ENCODE data around the gene ILK.

The ILK gene

DNA sequence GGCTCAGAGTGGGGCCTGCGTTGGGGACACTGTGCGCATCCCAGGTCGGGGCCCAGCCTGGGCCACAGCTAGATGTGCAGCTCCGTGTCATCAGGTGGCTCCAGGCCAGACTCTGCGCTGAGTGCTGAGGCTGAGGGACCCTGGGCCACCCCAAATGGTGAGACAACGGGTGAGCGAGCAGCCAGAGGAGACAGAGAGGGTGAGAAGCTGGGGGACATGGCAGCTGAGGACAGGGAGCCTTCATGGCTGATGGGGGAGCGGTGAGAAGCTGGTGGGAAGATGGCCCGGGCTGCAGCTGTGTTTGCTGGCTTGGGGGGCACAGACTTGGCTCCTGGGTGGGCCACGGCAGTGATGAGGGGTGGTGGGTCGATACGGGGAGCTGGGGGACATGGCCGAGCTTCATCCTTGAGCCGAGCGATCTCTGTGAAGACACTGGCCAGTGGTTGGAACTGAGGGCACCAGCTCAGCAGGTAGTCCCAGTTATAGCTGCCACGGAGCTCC, 18.2 kb downstream of the ILK start:
- no peak for DNase-seq (ENCODE audit: low read depth in 2 of 2)

GRCh38 chr11:6622261-6623171, 18.9 kb downstream of the ILK start:
- DNase-seq (ENCODE audit: low read depth in 2 of 2), result no peak

DNA sequence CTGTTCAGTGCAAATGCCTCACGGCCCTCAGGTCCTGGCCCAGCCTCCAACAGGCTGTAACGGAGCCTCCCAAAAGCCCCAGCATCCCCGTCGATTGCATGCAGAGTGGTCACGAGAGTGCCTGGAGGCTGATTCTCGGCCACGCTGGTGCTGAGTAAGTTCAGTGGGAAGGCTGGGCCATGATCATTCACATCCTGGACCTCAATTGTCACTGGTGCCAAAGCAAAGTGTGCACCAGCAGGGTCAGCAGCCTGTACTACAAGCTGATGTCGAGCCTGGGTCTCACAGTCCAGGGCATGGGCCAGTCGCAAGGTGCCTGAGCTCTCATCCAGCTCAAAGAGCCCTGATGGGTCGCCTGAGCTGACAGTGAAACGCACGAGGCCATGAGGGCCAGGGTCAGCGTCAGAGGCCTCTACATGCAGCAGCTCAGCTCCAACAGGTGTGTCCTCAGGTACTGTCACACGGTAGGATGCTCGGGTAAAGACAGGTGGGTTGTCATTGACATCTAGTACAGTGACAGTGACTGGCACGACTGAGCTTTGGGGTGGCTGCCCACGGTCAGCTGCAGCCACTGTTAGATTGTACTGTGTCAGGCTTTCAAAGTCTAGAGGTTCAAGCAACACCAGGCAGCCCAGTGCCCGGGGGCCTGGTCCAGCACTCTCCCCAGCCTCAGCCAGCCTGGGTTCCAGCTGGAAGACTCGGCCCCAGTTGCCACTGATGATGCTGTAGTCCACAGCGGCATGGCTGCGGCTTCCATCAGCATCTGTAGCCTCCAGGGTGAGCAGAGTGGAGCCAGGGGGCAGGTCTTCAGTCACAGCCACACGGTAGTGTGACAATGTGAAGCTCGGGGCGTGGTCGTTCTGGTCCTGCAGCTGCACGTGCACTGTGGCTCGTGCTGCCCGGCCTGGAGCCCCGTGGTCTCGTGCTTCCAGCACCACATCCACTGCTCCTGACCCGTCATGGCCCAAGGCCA, 20.1 kb downstream of the ILK start:
- no peak for DNase-seq (ENCODE audit: low read depth in 2 of 2)

- DNase-seq (ENCODE audit: low read depth in 2 of 2), result no peak
These were observed 21.7 kb downstream of the ILK start for GRCh38 chr11:6625156-6625831.

DNA sequence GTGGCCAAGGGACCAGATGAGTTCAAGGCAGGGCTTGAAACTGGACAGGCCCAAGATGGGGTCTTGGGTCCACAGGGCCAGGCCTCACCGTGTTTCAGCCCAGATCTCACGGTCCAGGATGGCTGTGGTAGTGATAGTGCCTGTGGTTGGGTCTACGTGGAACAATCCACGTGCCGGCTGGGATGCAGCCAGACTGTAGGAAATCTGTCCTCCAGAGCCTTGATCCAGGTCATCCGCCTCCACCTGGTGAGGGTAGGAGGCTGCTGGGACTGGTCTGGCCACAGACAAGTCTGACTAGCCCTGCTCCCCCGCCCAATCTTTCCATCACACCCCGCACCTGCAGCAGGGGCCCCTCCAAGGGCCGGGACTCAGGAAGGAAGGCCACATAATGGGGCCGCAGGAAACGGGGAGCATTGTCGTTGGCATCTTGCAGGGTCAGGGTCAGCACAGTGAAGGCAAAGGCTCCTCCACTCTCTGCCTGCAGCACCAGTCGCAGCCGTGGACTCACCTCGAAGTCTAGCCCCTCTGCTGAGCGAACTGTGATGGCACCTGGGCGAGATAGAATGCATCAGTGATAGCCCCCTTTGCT, 22.4 kb downstream of the ILK start:
- DNase-seq (ENCODE audit: low read depth in 2 of 2), result no peak

DNA sequence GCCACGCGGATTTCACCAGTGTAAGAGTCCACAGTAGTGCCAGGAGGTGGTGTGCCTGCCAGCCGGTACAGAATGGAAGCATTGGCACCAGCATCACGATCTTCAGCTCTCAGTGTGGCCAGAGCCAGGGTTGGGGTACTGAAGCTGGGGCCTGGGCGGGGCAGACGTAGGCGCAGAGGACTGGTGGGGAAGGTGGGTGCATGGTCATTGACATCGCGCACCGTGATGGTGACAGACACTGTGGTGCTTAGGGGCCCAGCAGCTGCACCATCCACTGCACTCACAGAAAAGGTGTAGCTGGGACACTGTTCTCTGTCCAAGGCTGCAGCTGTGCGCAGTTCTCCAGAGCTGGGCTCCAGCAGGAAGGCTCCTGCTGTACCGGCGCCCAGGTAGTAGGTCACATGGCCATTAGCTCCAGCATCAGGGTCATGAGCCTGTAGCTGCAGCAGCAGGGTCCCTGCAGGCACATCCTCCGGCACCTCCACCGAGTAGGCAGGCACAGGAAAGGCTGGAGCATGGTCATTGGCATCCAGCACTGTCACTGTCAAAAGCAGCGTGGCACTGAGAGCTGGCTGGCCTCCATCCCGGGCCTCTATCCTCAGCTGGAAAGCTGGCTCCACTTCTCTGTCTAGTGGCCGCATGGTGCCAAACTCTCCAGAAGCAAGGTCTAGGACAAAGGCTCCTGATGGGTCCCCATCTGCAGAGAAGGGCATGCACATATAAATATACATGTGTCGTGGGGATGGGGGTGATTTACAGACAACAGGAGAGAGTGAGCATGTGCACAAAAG, 23.6 kb downstream of the ILK start:
- no peak for DNase-seq (ENCODE audit: low read depth in 2 of 2)

DNA sequence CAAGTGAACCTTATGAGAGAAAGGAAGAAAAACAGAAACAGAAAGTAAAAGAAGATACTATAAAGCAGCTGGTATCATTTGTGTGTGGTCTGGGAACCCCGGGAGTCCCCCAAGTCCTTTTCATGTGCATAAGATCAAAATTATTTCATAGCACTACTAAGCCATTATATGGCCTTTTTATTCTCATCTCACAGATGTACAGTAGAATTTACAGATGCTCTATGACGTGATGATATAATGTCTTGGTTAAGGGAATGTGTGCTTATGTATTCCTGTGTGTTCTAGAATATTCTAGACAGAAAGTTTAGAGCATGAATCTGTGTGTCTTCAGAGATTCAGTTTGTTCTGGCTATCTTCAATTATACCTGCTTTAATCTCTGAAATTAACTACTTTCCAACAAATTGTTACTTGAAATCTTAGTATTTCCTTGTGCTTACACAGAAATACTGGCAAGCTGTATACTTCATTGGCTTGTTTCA, 24.2 kb downstream of the ILK start:
- DNase-seq (ENCODE audit: low read depth in 2 of 2), result no peak

DNA sequence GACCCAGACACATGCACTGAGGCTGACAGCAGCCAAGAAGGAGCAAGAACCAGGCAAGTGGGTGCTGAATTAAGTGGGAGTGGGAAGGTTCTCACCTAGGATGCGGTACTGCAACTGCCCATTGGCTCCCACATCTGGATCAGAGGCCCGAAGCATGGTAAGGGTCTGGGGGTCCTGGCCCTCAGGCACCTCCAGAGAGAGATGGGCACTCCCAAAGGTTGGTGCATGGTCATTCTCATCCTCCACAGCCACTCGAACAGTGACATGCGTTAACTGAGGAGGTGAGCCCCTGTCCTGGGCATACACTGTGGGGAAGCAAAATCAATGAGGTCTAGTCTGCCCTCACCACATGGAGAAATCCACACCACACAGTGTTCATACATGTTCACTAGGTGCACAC, 25.0 kb downstream of the ILK start:
- DNase-seq (ENCODE audit: low read depth in 2 of 2), result no peak

DNA sequence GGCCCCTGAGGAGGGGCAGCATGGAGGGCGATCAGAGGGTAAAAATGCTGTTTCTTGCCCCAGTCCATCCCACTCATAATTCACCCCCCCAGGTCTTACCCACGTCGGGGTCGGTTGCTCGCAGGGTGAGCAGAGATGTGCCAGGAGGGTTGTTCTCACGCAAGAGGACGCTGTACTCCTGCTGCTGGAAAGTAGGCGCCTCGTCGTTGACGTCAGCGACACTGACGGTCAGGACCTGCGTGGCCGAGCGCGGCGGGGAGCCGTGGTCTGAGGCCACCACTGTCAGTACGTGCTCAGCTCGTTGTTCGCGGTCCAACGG, 26.0 kb downstream of the ILK start:
- DNase-seq (ENCODE audit: low read depth in 2 of 2), result no peak

GRCh38 chr11:6629892-6630631, 26.5 kb downstream of the ILK start:
- DNase-seq (ENCODE audit: low read depth in 2 of 2), result no peak

DNA sequence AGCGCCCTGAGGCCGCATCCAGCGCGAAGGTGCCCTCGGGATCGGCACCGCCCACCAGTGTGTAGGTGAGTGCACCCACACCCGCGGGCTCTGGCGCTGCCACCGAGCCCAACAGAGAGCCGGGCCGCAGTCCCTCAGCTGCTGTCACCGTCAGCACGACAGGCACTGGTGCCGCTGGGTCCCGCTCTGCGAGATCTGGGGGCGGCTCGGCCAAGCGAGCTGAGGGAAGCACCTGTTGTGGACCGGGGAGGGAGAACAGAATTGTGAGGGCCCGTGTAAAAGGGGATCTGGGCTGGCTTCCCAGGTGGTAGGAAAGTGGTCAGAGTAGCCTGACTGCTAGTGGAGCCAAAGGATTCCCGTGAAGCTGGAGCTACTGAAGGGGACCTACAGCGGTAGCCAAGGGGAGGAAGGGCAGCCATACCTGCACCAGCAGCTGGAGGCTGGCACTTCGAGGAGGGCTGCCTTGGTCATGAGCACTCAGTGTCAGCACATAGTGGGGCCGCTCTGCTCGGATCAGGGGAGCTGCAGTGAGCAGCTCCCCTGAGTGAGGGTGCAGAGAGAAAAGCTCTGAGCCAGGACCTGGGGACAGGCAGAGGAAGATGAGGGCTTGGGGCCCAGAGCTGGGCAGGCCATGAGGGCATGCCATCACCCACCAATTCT, 27.2 kb downstream of the ILK start:
- no peak for DNase-seq (ENCODE audit: low read depth in 2 of 2)

DNA sequence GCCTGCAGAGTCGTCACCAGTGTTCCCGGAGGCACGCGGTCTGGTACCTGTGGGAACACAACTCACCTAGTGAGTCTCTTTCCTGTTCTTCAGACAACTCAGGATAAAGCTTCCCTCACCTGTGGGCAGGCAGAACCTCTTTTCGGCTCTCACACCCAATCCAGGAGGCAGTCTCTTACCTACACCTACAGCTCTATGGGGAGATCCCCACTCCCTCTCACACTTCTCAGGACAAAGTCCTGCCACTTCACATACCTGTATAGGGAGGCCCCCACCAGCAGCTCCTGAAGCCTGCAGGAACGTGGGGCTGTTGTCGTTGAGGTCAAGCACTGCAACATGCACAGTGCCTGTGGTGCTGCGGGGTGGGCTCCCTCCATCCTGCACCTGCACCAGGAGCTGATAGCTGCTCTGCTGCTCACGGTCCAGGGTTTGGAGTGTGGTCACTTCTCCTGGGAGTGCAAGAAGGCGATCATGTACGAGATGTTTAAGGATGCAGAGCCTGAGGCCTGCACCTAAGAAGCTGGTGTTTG, 27.9 kb downstream of the ILK start:
- no peak for DNase-seq (ENCODE audit: low read depth in 2 of 2)

GRCh38 chr11:6632116-6633073, 28.8 kb downstream of the ILK start:
- no peak for DNase-seq (ENCODE audit: low read depth in 2 of 2)

GRCh38 chr11:6633422-6634408, 30.1 kb downstream of the ILK start:
- no peak for DNase-seq (ENCODE audit: low read depth in 2 of 2)

DNA sequence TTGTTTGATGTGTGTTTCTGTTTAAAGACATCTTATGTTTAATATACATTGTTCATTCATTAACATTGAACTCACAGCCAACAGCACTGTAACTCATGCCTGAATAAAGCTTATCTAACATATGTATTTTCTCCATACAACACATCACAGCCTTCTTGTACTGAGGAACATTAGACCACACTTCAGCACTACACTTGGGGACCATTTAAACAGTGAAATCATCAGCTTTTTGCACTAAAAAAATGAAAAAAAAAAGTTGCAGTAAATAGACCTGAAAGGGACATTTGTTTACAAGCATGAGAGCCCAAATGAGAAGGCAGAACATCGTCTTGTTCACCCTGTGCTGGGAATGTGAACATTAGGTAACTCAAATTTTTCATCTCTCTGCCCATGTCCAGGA, 31.0 kb downstream of the ILK start:
- no peak for DNase-seq (ENCODE audit: low read depth in 2 of 2)

GRCh38 chr11:6635082-6635932, 31.7 kb downstream of the ILK start:
- DNase-seq (ENCODE audit: low read depth in 2 of 2), result no peak

Data from activated CD4-positive, alpha-beta T cell treated with anti-CD3 and anti-CD28 coated beads for 24 hours (primary cell).